GM03348 (cell line): Measurements from ENCODE around the gene CCDC178.

Experiments
- DNase-seq: peaks from one replicate; pipeline ENCODE4 v3.0.0; 2012; ENCODE audit warnings: low spot score

Gene CCDC178

GRCh38 chr18:33116376-33116775 is 324.1 kb downstream of the CCDC178 start:
- no peak for DNase-seq

- DNase-seq, result no peak
Measured at GRCh38 chr18:33115917-33116316, 324.6 kb downstream of the CCDC178 start.

- DNase-seq, result no peak
Measured at GRCh38 chr18:33115476-33115875, 325.0 kb downstream of the CCDC178 start.

GRCh38 chr18:33114749-33115148 is 325.8 kb downstream of the CCDC178 start:
- DNase-seq, result no peak

- no peak for DNase-seq
Measured at GRCh38 chr18:33113416-33113815, 327.1 kb downstream of the CCDC178 start.

- DNase-seq, result no peak
Measured at GRCh38 chr18:33107511-33107910, 333.0 kb downstream of the CCDC178 start.

- DNase-seq, result no peak
Measured at GRCh38 chr18:33101316-33101715, 339.2 kb downstream of the CCDC178 start.

- DNase-seq, result no peak
Measured at GRCh38 chr18:33099626-33100025, 340.9 kb downstream of the CCDC178 start.

- no peak for DNase-seq
Measured at GRCh38 chr18:33097126-33097525, 343.4 kb downstream of the CCDC178 start.

- no peak for DNase-seq
Measured at GRCh38 chr18:33090461-33090860, 350.1 kb downstream of the CCDC178 start.

GRCh38 chr18:33076601-33077000 is 363.9 kb downstream of the CCDC178 start:
- no peak for DNase-seq

- no peak for DNase-seq
Measured at GRCh38 chr18:33074125-33074524, 366.4 kb downstream of the CCDC178 start.

- no peak for DNase-seq
Measured at GRCh38 chr18:33062834-33063364, 377.6 kb downstream of the CCDC178 start.

GRCh38 chr18:33052886-33053285 is 387.6 kb downstream of the CCDC178 start:
- no peak for DNase-seq

GRCh38 chr18:33051407-33051806 is 389.1 kb downstream of the CCDC178 start:
- no peak for DNase-seq

GRCh38 chr18:33040213-33040612 is 400.3 kb downstream of the CCDC178 start:
- no peak for DNase-seq

- DNase-seq, result no peak
Measured at GRCh38 chr18:33034945-33035344, 405.6 kb downstream of the CCDC178 start.

- DNase-seq, result no peak
Measured at GRCh38 chr18:33034212-33034611, 406.3 kb downstream of the CCDC178 start.

GRCh38 chr18:33022370-33022769 is 418.2 kb downstream of the CCDC178 start:
- no peak for DNase-seq

- DNase-seq, result no peak
Measured at GRCh38 chr18:33020877-33021276, 419.6 kb downstream of the CCDC178 start.

- no peak for DNase-seq
Measured at GRCh38 chr18:33014060-33014796, 426.3 kb downstream of the CCDC178 start.

- DNase-seq, result no peak
Measured at GRCh38 chr18:33010149-33010548, 430.4 kb downstream of the CCDC178 start.

GRCh38 chr18:32998921-32999320 is 441.6 kb downstream of the CCDC178 start:
- DNase-seq, result no peak

GRCh38 chr18:32998285-32998684 is 442.2 kb downstream of the CCDC178 start:
- no peak for DNase-seq
